ENCODE results near the gene MROH7.

MROH7 gene

DNA sequence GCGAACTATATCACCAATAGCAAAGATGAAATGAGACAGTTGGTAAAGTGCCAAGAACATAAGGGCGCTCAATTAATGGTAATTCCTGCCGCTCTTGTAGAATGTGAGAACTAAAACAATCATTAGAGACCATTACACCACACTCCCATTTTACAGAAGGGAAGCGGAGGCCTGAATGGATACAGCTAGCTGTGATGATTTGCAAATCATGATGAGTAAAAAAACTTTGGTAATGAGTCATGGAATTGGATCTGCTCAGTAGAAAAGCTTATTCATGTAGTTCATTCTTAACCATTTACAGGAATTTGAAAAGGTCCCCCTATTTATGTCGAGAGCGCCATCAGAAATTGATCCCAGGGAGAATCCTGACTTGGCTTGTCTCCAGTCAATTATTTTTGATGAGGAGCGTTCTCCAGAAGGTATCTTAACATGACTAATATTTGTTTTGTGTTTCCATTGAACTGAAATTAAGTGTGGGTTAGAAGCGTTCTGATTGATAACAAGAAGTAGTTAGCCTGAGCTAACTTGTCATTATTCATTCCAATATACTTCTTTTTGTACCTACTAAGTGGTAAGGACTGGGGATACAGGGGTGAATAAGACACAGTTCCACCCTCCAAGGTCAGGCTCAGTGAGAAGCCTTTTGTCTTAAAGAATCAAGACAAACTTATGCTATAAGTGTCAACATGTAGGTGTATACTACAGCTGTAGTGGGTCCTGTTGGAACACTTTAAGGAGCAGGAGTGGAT lies 74.9 kb downstream of the MROH7 start:
- no peak for DNase-seq (ENCODE audit: low spot score)
- TF ChIP-seq, protein P1, sequence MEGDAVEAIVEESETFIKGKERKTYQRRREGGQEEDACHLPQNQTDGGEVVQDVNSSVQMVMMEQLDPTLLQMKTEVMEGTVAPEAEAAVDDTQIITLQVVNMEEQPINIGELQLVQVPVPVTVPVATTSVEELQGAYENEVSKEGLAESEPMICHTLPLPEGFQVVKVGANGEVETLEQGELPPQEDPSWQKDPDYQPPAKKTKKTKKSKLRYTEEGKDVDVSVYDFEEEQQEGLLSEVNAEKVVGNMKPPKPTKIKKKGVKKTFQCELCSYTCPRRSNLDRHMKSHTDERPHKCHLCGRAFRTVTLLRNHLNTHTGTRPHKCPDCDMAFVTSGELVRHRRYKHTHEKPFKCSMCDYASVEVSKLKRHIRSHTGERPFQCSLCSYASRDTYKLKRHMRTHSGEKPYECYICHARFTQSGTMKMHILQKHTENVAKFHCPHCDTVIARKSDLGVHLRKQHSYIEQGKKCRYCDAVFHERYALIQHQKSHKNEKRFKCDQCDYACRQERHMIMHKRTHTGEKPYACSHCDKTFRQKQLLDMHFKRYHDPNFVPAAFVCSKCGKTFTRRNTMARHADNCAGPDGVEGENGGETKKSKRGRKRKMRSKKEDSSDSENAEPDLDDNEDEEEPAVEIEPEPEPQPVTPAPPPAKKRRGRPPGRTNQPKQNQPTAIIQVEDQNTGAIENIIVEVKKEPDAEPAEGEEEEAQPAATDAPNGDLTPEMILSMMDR (IDR thresholded peaks at IDR 0.05; ENCODE audit: extremely low read depth, insufficient read depth, missing control alignments), result no peak
- in situ Hi-C loops (cut with MboI; ENCODE audit: low pct_unique_long_range_greater_than_20kb, low sequenced_read_pairs, unreplicated experiment), result no loop called here

DNA sequence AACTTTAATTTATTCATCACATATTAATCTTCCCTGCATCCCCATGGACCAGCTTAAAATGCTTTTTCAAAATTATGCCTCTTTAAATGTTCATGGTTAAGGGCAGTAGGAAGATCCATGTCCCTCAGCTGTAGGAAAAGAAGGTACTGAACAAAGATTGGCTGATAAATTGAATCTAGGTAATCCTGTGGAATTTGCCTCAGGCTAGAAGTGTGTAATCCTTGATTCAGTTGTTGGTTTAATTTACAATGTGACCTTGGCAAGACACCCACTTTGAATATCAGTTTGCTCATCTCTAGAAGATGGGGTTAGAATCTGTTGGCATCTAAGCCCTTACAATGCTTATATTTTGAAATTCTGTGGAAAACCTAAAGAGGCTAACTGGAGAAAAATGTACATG lies 80.1 kb downstream of the MROH7 start:
- TF ChIP-seq, protein P1 (IDR thresholded peaks at IDR 0.05; ENCODE audit: extremely low read depth, insufficient read depth, missing control alignments), result no peak
- DNase-seq (ENCODE audit: low spot score), result no peak
- in situ Hi-C loops (cut with MboI; ENCODE audit: low pct_unique_long_range_greater_than_20kb, low sequenced_read_pairs, unreplicated experiment), result no loop called here

DNA sequence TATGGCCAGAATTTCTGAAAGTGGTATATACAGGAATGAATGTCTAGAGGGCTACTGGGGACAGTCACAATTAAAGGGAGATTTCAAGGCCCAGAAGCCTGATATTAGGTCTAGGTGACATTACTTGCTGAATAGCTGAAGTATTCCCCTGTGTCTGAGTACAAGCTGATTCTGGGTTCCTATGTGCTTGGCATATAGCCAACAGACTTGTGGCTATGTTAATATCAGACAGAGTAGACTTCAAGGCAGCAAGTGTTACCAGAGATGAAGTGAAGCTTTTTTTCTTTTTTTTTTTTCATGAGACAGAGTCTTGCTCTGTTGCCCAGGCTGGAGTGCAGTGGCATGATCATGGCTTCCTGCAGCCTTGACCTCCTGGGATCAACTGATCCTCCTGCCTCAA lies 82.4 kb downstream of the MROH7 start:
- in situ Hi-C loops (cut with MboI; ENCODE audit: low pct_unique_long_range_greater_than_20kb, low sequenced_read_pairs, unreplicated experiment), result no loop called here
- DNase-seq (ENCODE audit: low spot score), result no peak
- TF ChIP-seq, protein P1 (IDR thresholded peaks at IDR 0.05; ENCODE audit: extremely low read depth, insufficient read depth, missing control alignments), result no peak

DNA sequence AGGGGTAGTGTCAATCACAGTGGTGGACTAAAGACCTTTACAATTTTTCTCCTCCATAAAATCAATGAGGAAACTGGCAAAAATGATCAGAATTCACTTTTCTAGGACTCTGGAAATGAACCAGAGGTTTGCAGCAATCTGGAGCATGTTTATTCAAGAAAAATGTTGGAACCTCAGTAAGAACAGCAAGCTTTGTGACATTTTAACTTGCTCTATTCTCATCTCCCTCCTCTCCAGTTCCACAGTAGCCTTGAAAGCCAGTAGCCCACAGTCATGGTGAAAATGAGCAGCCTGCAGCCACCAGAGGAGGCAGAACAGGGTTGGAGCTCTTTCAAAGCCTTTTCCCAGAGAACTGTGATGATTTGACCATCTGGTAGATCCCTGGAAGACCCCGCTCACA lies 83.2 kb downstream of the MROH7 start:
- TF ChIP-seq, protein P1 (IDR thresholded peaks at IDR 0.05; ENCODE audit: extremely low read depth, insufficient read depth, missing control alignments), result no peak
- no peak for DNase-seq (ENCODE audit: low spot score)
- in situ Hi-C loops (cut with MboI; ENCODE audit: low pct_unique_long_range_greater_than_20kb, low sequenced_read_pairs, unreplicated experiment), result no loop called here

DNA sequence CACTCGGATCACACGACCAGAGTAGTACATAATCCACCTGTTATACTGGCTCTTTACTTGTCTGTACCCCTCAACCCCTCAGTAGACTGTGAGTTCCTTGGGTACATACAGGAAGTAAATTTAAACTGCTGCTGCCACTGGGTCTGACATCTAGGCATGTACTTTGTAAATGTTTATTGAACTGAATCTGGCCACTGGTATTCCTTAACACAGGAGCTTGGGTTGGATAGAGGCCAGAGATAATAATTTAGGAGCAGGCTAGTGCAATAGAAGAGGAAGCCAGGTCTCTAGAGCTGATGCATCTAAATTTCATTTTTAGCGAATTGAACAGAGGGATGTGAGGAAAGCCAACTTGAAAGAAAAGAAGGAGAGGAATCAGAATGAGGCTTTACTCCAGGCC lies 86.4 kb downstream of the MROH7 start:
- DNase-seq (ENCODE audit: low spot score), result no peak
- in situ Hi-C loops (cut with MboI; ENCODE audit: low pct_unique_long_range_greater_than_20kb, low sequenced_read_pairs, unreplicated experiment), result no loop called here
- TF ChIP-seq, protein P1 (IDR thresholded peaks at IDR 0.05; ENCODE audit: extremely low read depth, insufficient read depth, missing control alignments), result no peak

DNA sequence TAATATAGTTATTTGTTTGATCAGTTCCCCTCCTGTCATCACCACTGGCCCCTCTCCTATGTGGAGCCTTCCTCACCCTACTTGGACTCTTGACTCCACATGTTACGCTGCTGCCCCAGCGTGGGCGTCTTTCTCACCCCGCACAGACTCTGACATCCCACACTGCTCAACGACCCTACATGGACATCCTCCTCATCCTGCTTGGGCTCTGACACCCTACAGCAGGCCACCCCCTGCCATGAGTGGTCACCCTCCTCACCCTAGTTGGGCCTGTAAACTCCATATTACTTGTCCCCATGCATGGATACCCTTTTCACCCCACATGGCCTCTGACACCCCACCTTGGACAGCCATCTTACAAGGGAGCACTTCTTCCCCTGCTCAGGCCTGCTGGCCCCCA lies 95.1 kb downstream of the MROH7 start:
- DNase-seq (ENCODE audit: low spot score), result no peak
- in situ Hi-C loops (cut with MboI; ENCODE audit: low pct_unique_long_range_greater_than_20kb, low sequenced_read_pairs, unreplicated experiment), result no loop called here
- TF ChIP-seq, protein P1 (IDR thresholded peaks at IDR 0.05; ENCODE audit: extremely low read depth, insufficient read depth, missing control alignments), result no peak
